ENCODE results near the gene ST7. TPM values are rescaled to one million over a fixed set of nuclear protein-coding genes. Genes with fewer than 3 reads are reported as not detected.

The ST7 gene
- total and polyA plus RNA-seq, 2 of the 13 experiments (the other 11 are each of a cell fraction or from before 2014, with no cell fraction given) = 17.3 to 23.5 TPM

- TF ChIP-seq GPBP1L1 (CRISPR knock-in tag; IDR thresholded peaks at IDR 0.05) = no peak
- no peak for TF ChIP-seq ZNF160 (CRISPR knock-in tag; IDR thresholded peaks at IDR 0.05)
- TF ChIP-seq ZNF335 (CRISPR knock-in tag; IDR thresholded peaks at IDR 0.05) = no peak
- TF ChIP-seq ZNF567 (CRISPR knock-in tag; IDR thresholded peaks at IDR 0.05; ENCODE audit: borderline replicate concordance) = no peak
- TF ChIP-seq ZNF207 (IDR thresholded peaks at IDR 0.05; ENCODE audit: borderline replicate concordance) = no peak
- no peak for TF ChIP-seq ZNF564 (CRISPR knock-in tag; IDR thresholded peaks at IDR 0.05)
Measured at GRCh38 chr7:117241088-117241487, 287.8 kb downstream of the ST7 start (continued).

- ATAC-seq (no peak), FAIRE-seq (no peak), DNase-seq (ENCODE audit: low spot score) (no peak)
- Histone ChIP-seq H3K9me3 (ENCODE audit: low read length) (no peaks in the 10 kb centered on the region), H2AFZ (ENCODE audit: low read length) (no peak overlapping the region), H3K4me2 (ENCODE audit: low read depth, low read length) (no peak overlapping the region), H3K79me2 (ENCODE audit: insufficient read depth, low read length) (no peaks in the 10 kb centered on the region), H3K27me3 (ENCODE audit: control insufficient read depth in 1 of 2, insufficient read depth in 2 of 2, low read length in 2 of 2) (0 out of 5 replicates have a peak, but pooled peaks cover 0 to 3% of the 10 kb centered on the region in 2 experiments), H3K36me3 (replicated peaks in 1 of 2; ENCODE audit: control insufficient read depth in 1 of 2, insufficient read depth in 2 of 2, low read length in 2 of 2) (no peaks in the 10 kb centered on the region), H4K20me1 (ENCODE audit: insufficient read depth, low read length) (no peaks in the 10 kb centered on the region), H3K4me3 (replicated peaks in 1 of 3; ENCODE audit: insufficient read depth in 1 of 3, low read depth in 2 of 3, low read length in 3 of 3) (no peak overlapping the region), H3K9ac (ENCODE audit: insufficient read depth, low read depth, low read length) (no peak overlapping the region), H3K27ac (ENCODE audit: extremely low read length, insufficient read depth, low read length) (no peak overlapping the region), H3K4me1 (ENCODE audit: insufficient read depth, low read length) (no peaks in the 10 kb centered on the region)
- 1% methylated on average over 3 of the region's 3 CpGs for WGBS (ENCODE audit: low lambda C conversion rate)
- ChIA-PET POLR2A (no interaction called here), CTCF (ENCODE audit: low intra/inter-chr PET ratio, low total read pairs) (no interaction called here)
- no TSS peak for BruUV-seq (replicated peaks)
- in situ Hi-C loops (cut with HindIII; ENCODE audit: extremely low pct_ligation_motif_present, low pct_unique_long_range_greater_than_20kb) (no loop called here), intact Hi-C loops (cut with micrococcal nuclease; ENCODE audit: unreplicated experiment) (no loop called here)
- TF ChIP-seq SMARCE1 (IDR thresholded peaks at IDR 0.05; ENCODE audit: borderline replicate concordance) (no peak), ZFP41 (CRISPR knock-in tag; IDR thresholded peaks at IDR 0.05; ENCODE audit: borderline replicate concordance) (no peak), SMAD9 (CRISPR knock-in tag; IDR thresholded peaks at IDR 0.05) (no peak), ZBTB4 (CRISPR knock-in tag; IDR thresholded peaks at IDR 0.05; ENCODE audit: borderline replicate concordance) (no peak), ZNF367 (CRISPR knock-in tag; IDR thresholded peaks at IDR 0.05; ENCODE audit: borderline replicate concordance) (no peak), SRY (CRISPR knock-in tag; IDR thresholded peaks at IDR 0.05) (no peak), MED13 (CRISPR knock-in tag; IDR thresholded peaks at IDR 0.05) (no peak), REST (IDR thresholded peaks at IDR 0.05; ENCODE audit: borderline replicate concordance in 1 of 2, low read depth in 1 of 2, low read length in 2 of 2) (no peak), ZBTB1 (CRISPR knock-in tag; IDR thresholded peaks at IDR 0.05; ENCODE audit: borderline replicate concordance) (no peak), SAFB2 (CRISPR knock-in tag; IDR thresholded peaks at IDR 0.05; ENCODE audit: borderline replicate concordance, low read depth) (no peak), POLR2AphosphoS5 (IDR thresholded peaks at IDR 0.05; ENCODE audit: low read depth, low read length) (no peak)
Measured at GRCh38 chr7:117243390-117243789, 290.1 kb downstream of the ST7 start.
